Suprapubic skin (tissue), 3 donors: Measurements from ENCODE around the gene PDYN.

Source experiments
- CTCF ChIP-seq, 2 donors: fragments of 200-600 bp in 1 of 2; fragments of 450-650 bp in 1 of 2; sonication (generic) in 1 of 2; IDR thresholded peaks; one replicate each; pipeline ENCODE4 v1.5.1; 2016 to 2019; ENCODE audit warnings: antibody characterized with exemption in 2 of 2, mild to moderate bottlenecking in 1 of 2, moderate library complexity in 1 of 2
- POLR2AphosphoS5 ChIP-seq, 3 donors: sonication (generic); formaldehyde crosslinking; IDR thresholded peaks; one replicate each; pipeline ENCODE4 v1.6.1; 2017; ENCODE audit warnings: antibody characterized with exemption in 3 of 3

GRCh38 chr20:2002365-2002764, 8.5 kb upstream of the PDYN start:
- TF ChIP-seq CTCF (IDR thresholded peaks at IDR 0.05) (no peak), POLR2AphosphoS5 (IDR thresholded peaks at IDR 0.05) (no peak)
